Measurements from ENCODE around the gene KCMF1.

KCMF1 gene

DNA sequence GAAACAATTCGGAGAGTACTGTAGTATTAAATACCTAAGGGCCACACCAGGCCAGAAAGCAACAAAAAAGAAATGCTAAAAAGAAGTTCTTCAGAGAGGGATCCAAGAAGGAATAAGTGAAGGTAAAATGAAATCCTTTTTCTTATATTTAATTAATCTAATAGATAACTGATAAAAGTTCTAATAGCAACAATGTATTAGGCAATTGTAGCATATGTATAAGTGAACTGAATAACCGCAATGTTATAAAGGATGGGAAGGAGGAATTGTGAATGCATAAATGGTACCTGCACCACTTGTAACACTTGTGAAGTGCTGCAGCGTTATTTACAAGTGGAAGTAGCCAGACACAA, 43.7 kb upstream of the KCMF1 start:
- no peak overlapping the region for H3K4me3 ChIP-seq (ENCODE audit: low read depth, low read length)
- H3K27ac ChIP-seq (ENCODE audit: extremely low read depth, low read depth, low read length): no peak overlapping the region
- ChIA-PET CTCF (interaction anchor here (1.3 to 2.4 kb wide), 4 partner anchors 7 to 126 kb away, joined by 6 to 27 read pairs (median 16); partner anchors contain the start of gene TRABD2A), POLR2A (no interaction called here)
- H3K9me3 ChIP-seq (ENCODE audit: control insufficient read depth, insufficient read depth, low read depth, low read length): no peaks in the 10 kb centered on the region
- H3K4me1 ChIP-seq (ENCODE audit: control insufficient read depth, insufficient read depth, low read length): no peaks in the 10 kb centered on the region
- TF ChIP-seq KLF16 (tag by site-specific recombination; IDR thresholded peaks at IDR 0.05): no peak
- no peaks in the 10 kb centered on the region; a peak in 1 of 3 replicates for H3K36me3 ChIP-seq (ENCODE audit: control insufficient read depth in 2 of 2, insufficient read depth in 1 of 2, low read length in 2 of 2)

- H3K4me3 ChIP-seq (ENCODE audit: low read depth, low read length): no peak overlapping the region
- no peaks in the 10 kb centered on the region for H3K4me1 ChIP-seq (ENCODE audit: control insufficient read depth, insufficient read depth, low read length)
- CTCF ChIA-PET: interaction anchor here (0.8 to 1.3 kb wide), 2 partner anchors 8 to 49 kb away, joined by 3 to 4 read pairs; no protein-coding TSS in a partner anchor
Observed at GRCh38 chr2:84931384-84931821, 39.6 kb upstream of the KCMF1 start.

DNA sequence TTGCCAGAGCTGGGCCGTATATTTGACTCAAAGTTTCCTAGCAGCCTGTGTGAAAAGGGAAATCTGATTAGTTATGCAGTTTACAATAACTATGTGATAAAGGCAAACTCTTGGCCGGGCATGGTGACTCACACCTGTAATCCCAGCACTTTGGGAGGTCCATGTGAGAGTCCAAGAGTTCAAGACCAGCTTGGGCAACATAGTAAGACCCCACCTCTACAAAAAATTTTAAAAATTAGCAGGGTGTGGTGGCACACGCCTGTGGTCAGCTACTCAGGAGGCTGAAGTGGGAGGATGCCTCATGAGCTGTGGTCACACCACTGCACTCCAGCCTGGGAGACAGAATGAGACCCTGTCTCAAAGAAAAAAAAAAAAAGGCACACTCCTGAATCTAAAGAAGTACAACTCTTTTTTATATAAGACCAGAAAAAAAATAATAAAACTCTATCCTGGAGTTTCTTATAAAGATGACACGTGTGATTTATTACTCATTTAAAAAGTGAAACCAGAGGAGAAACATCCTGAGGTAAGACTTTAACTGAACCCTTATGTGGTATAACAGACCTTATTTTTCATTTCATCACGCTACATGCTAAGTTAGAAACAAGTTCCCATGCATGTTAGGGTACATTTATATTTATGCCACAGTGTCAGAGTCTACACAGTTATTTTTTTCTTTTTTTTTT, 32.6 kb upstream of the KCMF1 start:
- ChIA-PET CTCF (interaction anchor here (0.6 to 3.4 kb wide), 4 partner anchors 12 to 76 kb away, joined by 3 to 27 read pairs (median 4); no protein-coding TSS in a partner anchor), POLR2A (interaction anchor here (0.7 kb wide), 1 partner anchor 8 kb away, joined by 3 read pairs; no protein-coding TSS in a partner anchor)
- Histone ChIP-seq H3K27ac (ENCODE audit: extremely low read depth, low read depth, low read length) (no peak overlapping the region), H3K9me3 (ENCODE audit: control insufficient read depth, insufficient read depth, low read depth, low read length) (no peaks in the 10 kb centered on the region), H3K36me3 (ENCODE audit: control insufficient read depth in 2 of 2, insufficient read depth in 1 of 2, low read length in 2 of 2) (no peaks in the 10 kb centered on the region), H3K4me1 (ENCODE audit: control insufficient read depth, insufficient read depth, low read length) (no peaks in the 10 kb centered on the region), H3K4me3 (ENCODE audit: low read depth, low read length) (no peak overlapping the region)
- TF ChIP-seq, protein P1, sequence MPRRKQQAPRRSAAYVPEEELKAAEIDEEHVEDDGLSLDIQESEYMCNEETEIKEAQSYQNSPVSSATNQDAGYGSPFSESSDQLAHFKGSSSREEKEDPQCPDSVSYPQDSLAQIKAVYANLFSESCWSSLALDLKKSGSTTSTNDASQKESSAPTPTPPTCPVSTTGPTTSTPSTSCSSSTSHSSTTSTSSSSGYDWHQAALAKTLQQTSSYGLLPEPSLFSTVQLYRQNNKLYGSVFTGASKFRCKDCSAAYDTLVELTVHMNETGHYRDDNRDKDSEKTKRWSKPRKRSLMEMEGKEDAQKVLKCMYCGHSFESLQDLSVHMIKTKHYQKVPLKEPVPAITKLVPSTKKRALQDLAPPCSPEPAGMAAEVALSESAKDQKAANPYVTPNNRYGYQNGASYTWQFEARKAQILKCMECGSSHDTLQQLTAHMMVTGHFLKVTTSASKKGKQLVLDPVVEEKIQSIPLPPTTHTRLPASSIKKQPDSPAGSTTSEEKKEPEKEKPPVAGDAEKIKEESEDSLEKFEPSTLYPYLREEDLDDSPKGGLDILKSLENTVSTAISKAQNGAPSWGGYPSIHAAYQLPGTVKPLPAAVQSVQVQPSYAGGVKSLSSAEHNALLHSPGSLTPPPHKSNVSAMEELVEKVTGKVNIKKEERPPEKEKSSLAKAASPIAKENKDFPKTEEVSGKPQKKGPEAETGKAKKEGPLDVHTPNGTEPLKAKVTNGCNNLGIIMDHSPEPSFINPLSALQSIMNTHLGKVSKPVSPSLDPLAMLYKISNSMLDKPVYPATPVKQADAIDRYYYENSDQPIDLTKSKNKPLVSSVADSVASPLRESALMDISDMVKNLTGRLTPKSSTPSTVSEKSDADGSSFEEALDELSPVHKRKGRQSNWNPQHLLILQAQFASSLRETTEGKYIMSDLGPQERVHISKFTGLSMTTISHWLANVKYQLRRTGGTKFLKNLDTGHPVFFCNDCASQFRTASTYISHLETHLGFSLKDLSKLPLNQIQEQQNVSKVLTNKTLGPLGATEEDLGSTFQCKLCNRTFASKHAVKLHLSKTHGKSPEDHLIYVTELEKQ (tag by site-specific recombination; IDR thresholded peaks at IDR 0.05; ENCODE audit: borderline replicate concordance): no peak
- no peak for TF ChIP-seq ZNF184 (tag by site-specific recombination; IDR thresholded peaks at IDR 0.05)
- no peak for TF ChIP-seq ZNF175 (tag by site-specific recombination; IDR thresholded peaks at IDR 0.05)

More at GRCh38 chr2:84931384-84931821, 39.6 kb upstream of the KCMF1 start:
- H3K9me3 ChIP-seq (ENCODE audit: control insufficient read depth, insufficient read depth, low read depth, low read length): no peaks in the 10 kb centered on the region
- TF ChIP-seq SALL2 (tag by site-specific recombination; IDR thresholded peaks at IDR 0.05; ENCODE audit: borderline replicate concordance) (no peak), ZBTB21 (tag by site-specific recombination; IDR thresholded peaks at IDR 0.05) (no peak), ZSCAN30 (tag by site-specific recombination; IDR thresholded peaks at IDR 0.05) (no peak), ZNF398 (tag by site-specific recombination; IDR thresholded peaks at IDR 0.05) (no peak), PRDM1 (tag by site-specific recombination; IDR thresholded peaks at IDR 0.05) (no peak), ZNF335 (tag by site-specific recombination; conservative IDR thresholded peaks at IDR 0.05) (no peak), ZNF585B (tag by site-specific recombination; IDR thresholded peaks at IDR 0.05) (no peak), ZNF558 (tag by site-specific recombination; IDR thresholded peaks at IDR 0.05) (no peak), ZNF777 (tag by site-specific recombination; IDR thresholded peaks at IDR 0.05; ENCODE audit: borderline replicate concordance) (no peak), ZNF548 (tag by site-specific recombination; IDR thresholded peaks at IDR 0.05) (no peak), ZNF501 (tag by site-specific recombination; IDR thresholded peaks at IDR 0.05) (no peak), SP2 (tag by site-specific recombination; IDR thresholded peaks at IDR 0.05) (no peak), ZNF48 (tag by site-specific recombination; IDR thresholded peaks at IDR 0.05) (no peak), ZNF239 (tag by site-specific recombination; IDR thresholded peaks at IDR 0.05) (no peak), ZNF664 (tag by site-specific recombination; IDR thresholded peaks at IDR 0.05) (no peak)
- TF ChIP-seq, protein P2, sequence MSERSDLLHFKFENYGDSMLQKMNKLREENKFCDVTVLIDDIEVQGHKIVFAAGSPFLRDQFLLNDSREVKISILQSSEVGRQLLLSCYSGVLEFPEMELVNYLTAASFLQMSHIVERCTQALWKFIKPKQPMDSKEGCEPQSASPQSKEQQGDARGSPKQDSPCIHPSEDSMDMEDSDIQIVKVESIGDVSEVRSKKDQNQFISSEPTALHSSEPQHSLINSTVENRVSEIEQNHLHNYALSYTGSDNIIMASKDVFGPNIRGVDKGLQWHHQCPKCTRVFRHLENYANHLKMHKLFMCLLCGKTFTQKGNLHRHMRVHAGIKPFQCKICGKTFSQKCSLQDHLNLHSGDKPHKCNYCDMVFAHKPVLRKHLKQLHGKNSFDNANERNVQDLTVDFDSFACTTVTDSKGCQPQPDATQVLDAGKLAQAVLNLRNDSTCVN (tag by site-specific recombination; optimal IDR thresholded peaks at IDR 0.05): no peak
- POLR2A ChIA-PET: no interaction called here
- no peaks in the 10 kb centered on the region; a peak in 1 of 3 replicates for H3K36me3 ChIP-seq (ENCODE audit: control insufficient read depth in 2 of 2, insufficient read depth in 1 of 2, low read length in 2 of 2)
- H3K27ac ChIP-seq (ENCODE audit: extremely low read depth, low read depth, low read length): no peak overlapping the region
